ENCODE data around the gene AQR.
"Not testable (repeated sequence)": the region's sequence is repeated elsewhere in the genome, so short reads cannot be mapped to it uniquely, and the experiment has no call there.

AQR gene

GRCh38 chr15:34812369-34812768 is 157.2 kb downstream of the AQR start:
- DNase-seq: no peak

- no peak for DNase-seq
These were observed 159.0 kb downstream of the AQR start for GRCh38 chr15:34810443-34811129.

- DNase-seq: no peak
These were observed 160.4 kb downstream of the AQR start for GRCh38 chr15:34809186-34809585.

GRCh38 chr15:34808016-34808415 is 161.5 kb downstream of the AQR start:
- DNase-seq: no peak

GRCh38 chr15:34807241-34807640 is 162.3 kb downstream of the AQR start:
- DNase-seq: not testable (repeated sequence)

- no peak for DNase-seq
These were observed 164.8 kb downstream of the AQR start for GRCh38 chr15:34804776-34805175.

GRCh38 chr15:34804113-34804512 is 165.4 kb downstream of the AQR start:
- no peak for DNase-seq

GRCh38 chr15:34802803-34803750 is 166.5 kb downstream of the AQR start:
- DNase-seq: no peak

- no peak for DNase-seq
These were observed 167.2 kb downstream of the AQR start for GRCh38 chr15:34802371-34802770.
